ENCODE data around the gene STK39. TPM values are rescaled to one million over a fixed set of nuclear protein-coding genes. Genes with fewer than 3 reads are reported as not detected.

The STK39 gene
- polyA plus RNA-seq, 2 of the 4 experiments (the other 2 are of a cell fraction): 14.2 to 27.2 TPM

GRCh38 chr2:168155046-168155445 lies 92.3 kb downstream of the STK39 start:
- no peaks in the 10 kb centered on the region for H3K4me1 ChIP-seq
- no peak overlapping the region for H3K4me3 ChIP-seq
- ATAC-seq (no peak), DNase-seq (ENCODE audit: low read depth in 1 of 2, low spot score in 1 of 2) (no peak), FAIRE-seq (no peak)
- no peak overlapping the region for H3K4me2 ChIP-seq
- H3K27ac ChIP-seq: no peak overlapping the region
- WGBS (ENCODE audit: missing lambda C conversion rate): 72% methylated on average over 3 of the region's 3 CpGs
- CTCF ChIA-PET: interaction anchor here (2.6 kb wide), 1 partner anchor 36 kb away, joined by 7 read pairs; no protein-coding TSS in a partner anchor
- POLR2A ChIA-PET: no interaction called here
- TF ChIP-seq NPAS2 (CRISPR knock-in tag; IDR thresholded peaks at IDR 0.05; ENCODE audit: borderline replicate concordance) (no peak), HOXB5 (CRISPR knock-in tag; IDR thresholded peaks at IDR 0.05) (no peak), CEBPB (IDR thresholded peaks at IDR 0.05) (no peak), MAZ (IDR thresholded peaks at IDR 0.05; ENCODE audit: borderline replicate concordance, low read depth, low read length) (no peak), TP53 (CRISPR knock-in tag; IDR thresholded peaks at IDR 0.05) (no peak), KDM1A (IDR thresholded peaks at IDR 0.05; ENCODE audit: low read depth) (no peak), CTCF (IDR thresholded peaks at IDR 0.05) (no peak), HEYL (CRISPR knock-in tag; IDR thresholded peaks at IDR 0.05) (no peak), USF2 (IDR thresholded peaks at IDR 0.05) (no peak), SMC3 (IDR thresholded peaks at IDR 0.05) (no peak), BHLHE40 (IDR thresholded peaks at IDR 0.05; ENCODE audit: low read depth, low read length) (no peak), HOXB13 (CRISPR knock-in tag; IDR thresholded peaks at IDR 0.05; ENCODE audit: low read depth) (no peak), BCL3 (IDR thresholded peaks at IDR 0.05) (no peak), MAFK (IDR thresholded peaks at IDR 0.05; ENCODE audit: partially characterized antibody) (no peak), EP300 (IDR thresholded peaks at IDR 0.05) (no peak), RAD21 (conservative IDR thresholded peaks at IDR 0.05 in 1 of 2, IDR thresholded peaks at IDR 0.05 in 1 of 2) (no peak)
- no peaks in the 10 kb centered on the region for H3K9me3 ChIP-seq

GRCh38 chr2:168152902-168153530 lies 94.4 kb downstream of the STK39 start:
- Histone ChIP-seq H3K4me2 (no peak overlapping the region), H3K27ac (no peak overlapping the region), H3K4me3 (no peak overlapping the region), H3K4me1 (no peaks in the 10 kb centered on the region), H3K9me3 (no peaks in the 10 kb centered on the region)
- no peak for ATAC-seq
- ChIA-PET CTCF (interaction anchor here (2.0 kb wide), 1 partner anchor 34 kb away, joined by 5 read pairs; no protein-coding TSS in a partner anchor), POLR2A (no interaction called here)
- DNase-seq (ENCODE audit: low read depth in 1 of 2, low spot score in 1 of 2): no peak
- WGBS (ENCODE audit: missing lambda C conversion rate): 94% methylated on average over 2 of the region's 2 CpGs
- TF ChIP-seq POLR2A (IDR thresholded peaks at IDR 0.05; ENCODE audit: low read length) (no peak), CBX2 (IDR thresholded peaks at IDR 0.05; ENCODE audit: borderline replicate concordance, low read depth) (no peak), CEBPB (IDR thresholded peaks at IDR 0.05) (no peak), HMGXB4 (CRISPR knock-in tag; IDR thresholded peaks at IDR 0.05; ENCODE audit: borderline replicate concordance) (no peak), TFCP2L1 (CRISPR knock-in tag; IDR thresholded peaks at IDR 0.05) (no peak)
- FAIRE-seq: no peak

All from A549 (cell line).